Stimulated activated CD4-positive, alpha-beta T cell treated with anti-CD3 and anti-CD28 coated beads, Interleukin-2, amount 100 ng/mL, for 4 hours (primary cell): ENCODE data around the gene PTPRS.
"Not testable (repeated sequence)": the region's sequence is repeated elsewhere in the genome, so short reads cannot be mapped to it uniquely, and the experiment has no call there.

ENCODE experiments used
- DNase-seq: peaks from one replicate; pipeline ENCODE4 v3.0.0-alpha.2; 2020; ENCODE audit warnings: low read depth

The PTPRS gene

DNA sequence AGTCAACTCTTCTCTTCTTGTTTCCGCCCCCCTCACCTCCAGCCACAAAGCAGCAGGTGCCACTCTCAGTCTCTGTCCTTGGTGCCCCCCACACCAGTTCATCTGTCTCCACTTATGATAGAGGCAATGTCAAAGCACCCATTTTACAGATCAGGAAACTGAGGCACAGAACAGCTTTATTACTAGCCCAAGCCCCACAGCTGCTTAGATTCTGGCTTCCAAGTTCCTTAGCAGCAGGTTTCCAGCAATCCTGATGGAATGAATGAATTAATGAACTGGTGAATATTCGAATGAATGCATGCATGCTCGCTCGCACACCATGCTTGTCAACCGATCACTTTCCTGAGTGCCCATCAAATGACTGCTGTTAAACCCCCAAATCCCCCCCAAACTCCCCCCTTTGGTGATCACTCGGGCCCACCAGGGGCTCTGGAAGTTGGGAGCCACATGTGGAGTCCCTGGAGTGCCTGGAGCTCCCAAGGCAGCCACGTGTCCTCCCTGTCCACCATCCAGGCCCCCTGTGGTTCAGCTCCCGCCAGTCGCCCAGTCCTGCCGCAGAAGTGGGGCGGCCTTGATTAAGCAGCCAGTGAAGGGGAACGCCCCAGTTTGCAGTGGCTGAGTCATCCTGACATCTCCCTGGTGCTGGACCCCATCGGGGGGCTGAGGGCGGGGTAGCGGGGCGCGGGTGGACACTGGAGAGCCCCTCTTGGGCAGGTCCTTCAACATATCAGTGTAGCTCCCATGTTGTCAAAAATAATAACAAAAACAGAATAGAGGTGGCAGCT lies 6.8 kb downstream of the PTPRS start:
- DNase-seq = no peak

DNA sequence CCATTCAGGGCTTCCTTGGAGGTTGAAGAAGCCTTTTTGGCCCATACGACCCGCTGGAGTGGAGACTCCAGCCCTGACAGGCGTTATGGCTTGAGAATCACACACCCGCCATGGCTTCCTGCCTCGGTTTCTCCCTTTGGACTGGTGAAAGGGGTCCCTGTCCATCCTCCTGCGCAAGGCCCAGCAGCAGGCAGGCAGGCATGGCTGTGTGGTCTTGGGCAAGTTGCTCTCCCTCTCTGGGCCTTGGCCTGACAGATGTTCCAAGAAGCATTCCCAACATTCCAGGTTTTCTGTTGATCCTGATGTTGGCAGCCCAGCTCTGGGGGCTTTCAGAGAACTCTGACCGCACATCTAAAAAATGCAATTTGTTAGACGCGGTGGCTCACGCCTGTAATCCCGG lies 8.1 kb downstream of the PTPRS start:
- no peak for DNase-seq

GRCh38 chr19:5331790-5332189 lies 8.8 kb downstream of the PTPRS start:
- no peak for DNase-seq

DNA sequence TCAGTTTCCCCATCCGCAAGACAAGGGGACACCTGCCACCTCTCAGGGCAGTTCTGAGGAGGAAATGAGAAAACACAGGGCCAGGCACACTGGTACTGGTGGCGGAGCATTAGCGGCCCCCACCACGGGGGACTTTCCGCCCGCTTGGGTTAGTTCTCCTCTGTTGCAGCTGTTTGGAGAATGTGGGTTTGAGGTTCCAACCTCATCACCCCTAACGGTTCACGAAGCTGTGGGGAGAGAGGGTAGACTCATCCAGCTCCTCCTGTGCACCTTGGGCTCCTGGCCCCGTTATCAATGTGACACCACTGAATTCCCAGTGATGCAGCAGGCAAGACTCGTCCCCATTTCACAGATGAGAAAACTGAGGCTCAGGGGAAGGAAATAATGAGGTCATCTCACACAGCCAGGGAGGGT lies 10.3 kb downstream of the PTPRS start:
- DNase-seq = no peak

GRCh38 chr19:5329141-5329540 lies 11.5 kb downstream of the PTPRS start:
- DNase-seq = no peak

DNA sequence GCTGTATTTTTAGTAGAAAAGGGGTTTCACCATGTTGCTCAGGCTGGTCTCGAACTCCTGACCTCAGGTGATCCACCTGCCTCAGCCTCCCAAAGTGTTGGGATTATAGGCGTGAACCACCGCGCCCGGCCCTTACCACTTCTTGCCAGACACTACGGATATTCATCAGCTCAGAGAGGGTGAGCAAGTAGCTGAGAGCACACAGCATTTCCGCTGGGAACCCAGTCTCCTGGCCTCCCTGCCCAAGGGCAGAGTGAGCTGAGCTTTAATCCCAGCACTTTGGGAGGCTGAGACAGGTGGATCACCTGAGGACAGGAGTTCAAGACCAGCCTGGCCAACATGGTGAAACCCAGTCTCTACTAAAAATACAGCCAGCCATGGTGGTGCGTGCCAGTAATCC lies 12.2 kb downstream of the PTPRS start:
- DNase-seq = not testable (repeated sequence)

DNA sequence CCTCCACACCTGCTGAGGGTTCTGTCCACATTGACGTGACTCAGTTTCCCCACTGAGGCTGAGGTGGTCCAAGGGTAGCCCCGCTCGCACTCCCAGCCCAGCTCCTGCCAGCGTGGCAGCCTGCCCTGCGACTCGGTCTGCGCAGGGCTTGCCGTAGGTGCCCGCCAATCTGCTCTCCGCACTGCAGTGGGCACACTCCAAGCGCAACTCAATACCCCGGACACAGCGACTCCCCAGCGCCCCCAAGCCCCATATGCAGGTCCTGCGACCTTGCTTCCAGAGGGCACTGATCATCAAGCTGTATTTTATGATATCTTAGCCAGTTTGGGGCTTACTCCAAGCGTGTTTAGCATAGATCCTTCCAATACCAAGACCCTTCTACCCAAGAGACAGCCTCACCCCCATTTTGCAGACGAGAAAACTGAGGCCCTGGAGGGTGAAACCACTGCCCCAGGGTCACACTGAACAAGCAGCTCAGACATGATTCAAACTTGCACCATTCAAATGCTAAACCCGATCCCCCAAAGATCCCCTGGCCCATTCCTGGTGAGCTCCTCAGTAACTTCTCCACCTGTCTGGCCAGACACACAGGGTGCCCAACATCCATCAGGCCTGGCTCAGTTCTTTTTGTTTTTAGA lies 13.5 kb downstream of the PTPRS start:
- DNase-seq = no peak

- no peak for DNase-seq
Measured at GRCh38 chr19:5326545-5326944, 14.1 kb downstream of the PTPRS start.

- DNase-seq = no peak
Measured at GRCh38 chr19:5324947-5325346, 15.7 kb downstream of the PTPRS start.

GRCh38 chr19:5323475-5323811 lies 17.2 kb downstream of the PTPRS start:
- no peak for DNase-seq

- no peak for DNase-seq
Measured at GRCh38 chr19:5321851-5322681, 18.5 kb downstream of the PTPRS start.

- DNase-seq = no peak
Measured at GRCh38 chr19:5321066-5321642, 19.5 kb downstream of the PTPRS start.

- DNase-seq = no peak
Measured at GRCh38 chr19:5319516-5319915, 21.1 kb downstream of the PTPRS start.

- no peak for DNase-seq
Measured at GRCh38 chr19:5318306-5318705, 22.3 kb downstream of the PTPRS start.

DNA sequence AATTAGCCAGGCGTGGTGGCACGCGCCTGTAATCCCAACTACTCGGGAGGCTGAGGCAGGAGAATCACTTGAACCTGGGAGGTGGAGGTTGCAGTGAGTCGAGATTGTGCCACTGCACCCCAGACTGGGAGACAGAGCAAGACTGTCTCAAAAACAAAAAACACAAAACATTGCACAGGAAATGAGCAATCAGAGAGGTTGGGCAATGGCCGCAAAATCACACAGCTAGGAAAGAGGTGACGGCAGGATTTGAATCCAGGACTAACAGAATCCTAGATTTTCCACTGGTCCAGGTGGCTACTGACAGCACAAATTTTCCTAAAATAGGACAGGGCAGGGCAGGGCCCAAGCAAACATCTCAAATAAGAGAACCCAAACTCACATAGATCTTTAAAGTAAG lies 23.3 kb downstream of the PTPRS start:
- no peak for DNase-seq

DNA sequence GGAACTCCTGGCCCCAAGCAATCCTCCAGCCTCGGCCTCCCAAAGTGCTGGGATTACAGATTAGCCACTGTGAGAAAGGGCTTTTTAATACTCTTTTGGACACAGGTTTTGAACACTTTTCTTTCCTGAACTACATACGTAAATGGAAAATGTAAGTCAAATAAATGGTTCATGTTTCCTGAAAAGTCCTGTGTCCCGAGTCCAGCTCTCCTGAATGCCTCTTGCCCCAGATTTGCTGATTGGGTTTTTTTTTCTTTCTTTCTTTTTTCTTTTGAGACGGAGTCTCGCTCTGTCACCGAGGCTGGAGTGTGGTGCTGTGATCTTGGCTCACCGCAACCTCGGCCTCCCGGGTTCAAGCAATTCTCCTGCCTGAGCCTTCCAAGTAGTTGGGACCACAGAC lies 24.5 kb downstream of the PTPRS start:
- DNase-seq = no peak

- DNase-seq = no peak
Measured at GRCh38 chr19:5314907-5315298, 25.7 kb downstream of the PTPRS start.

DNA sequence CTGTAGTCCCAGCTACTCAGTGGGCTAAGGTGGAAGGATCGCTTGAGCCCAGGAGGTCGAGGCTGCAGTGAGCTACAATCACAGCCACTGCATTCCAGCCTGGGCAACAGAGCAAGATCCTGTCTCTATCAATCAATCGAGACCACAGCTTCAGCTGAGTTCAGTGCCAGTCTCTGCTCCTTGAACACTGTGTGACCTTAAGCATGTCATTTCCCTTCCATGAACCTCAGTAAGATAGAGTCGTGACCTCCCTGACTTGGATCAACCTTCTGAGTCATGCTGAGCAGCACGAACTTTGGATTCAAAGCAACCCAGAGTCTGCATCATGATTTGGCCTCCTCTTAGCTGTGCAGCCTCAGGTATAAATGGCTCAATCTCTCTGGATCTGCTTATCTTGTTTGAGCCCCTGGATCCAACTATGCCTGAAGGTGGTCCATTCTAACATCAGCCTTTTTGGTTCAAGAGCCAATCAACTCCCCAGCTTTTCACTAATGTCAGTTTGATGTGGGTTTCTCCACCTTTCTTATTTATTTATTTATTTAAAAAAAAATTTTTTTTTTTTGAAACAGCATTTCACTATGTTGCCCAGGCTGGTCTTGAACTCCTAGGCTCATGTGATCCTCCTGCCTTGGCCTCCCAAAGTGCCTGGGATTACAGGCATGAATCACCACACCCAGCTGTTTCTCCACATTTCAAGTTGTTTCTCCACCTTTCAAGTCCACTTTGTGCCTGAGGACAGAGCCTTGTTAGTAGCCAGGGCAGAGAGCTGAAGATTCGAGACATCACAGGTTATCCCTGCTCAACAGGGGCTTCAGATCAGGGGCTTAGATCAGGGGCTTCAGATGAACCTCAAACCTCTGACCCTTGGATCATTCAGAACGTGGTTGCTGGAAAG lies 26.4 kb downstream of the PTPRS start:
- DNase-seq = no peak

GRCh38 chr19:5313307-5313706 lies 27.3 kb downstream of the PTPRS start:
- DNase-seq = no peak

DNA sequence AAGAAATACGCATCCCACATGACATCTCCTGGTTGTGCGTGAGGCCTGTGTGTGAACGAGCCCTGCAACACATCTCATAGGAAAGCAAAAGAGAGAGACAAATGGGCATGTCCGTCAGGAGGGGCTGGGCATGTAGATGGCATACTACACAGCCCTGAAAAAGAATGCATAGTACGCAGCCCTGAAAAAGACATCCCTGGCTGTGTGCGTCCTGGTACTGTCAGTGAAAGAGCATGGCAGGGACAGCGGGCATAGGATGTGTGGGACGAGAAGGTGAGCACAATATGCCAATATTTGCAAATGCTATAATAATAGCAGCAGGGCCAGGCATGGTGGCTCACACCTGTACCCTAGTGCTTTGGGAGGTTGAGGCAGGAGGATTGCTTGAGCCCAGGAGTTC lies 28.6 kb downstream of the PTPRS start:
- DNase-seq = no peak

GRCh38 chr19:5309438-5310204 lies 31.0 kb downstream of the PTPRS start:
- no peak for DNase-seq
